Pancreas (tissue), 10 donors: Measurements from ENCODE around the gene SCGB1D4. TPM values are rescaled to one million over a fixed set of nuclear protein-coding genes. Genes with fewer than 3 reads are reported as not detected.
A peak's percentile ranks its signal among the peaks of the same experiment; 100 is the strongest.

Experiments used
- ATAC-seq, 4 donors: fragments of 200-7000 bp; cut with Tn5 transposase; one replicate each; pipeline versions ENCODE4 v1.8.0 to v1.9.1; 2020; ENCODE audit warnings: mild to moderate bottlenecking in 4 of 4, moderate library complexity in 4 of 4
- DNase-seq, 6 donors: peaks; one replicate each; pipeline ENCODE4 v3.0.0-alpha.2; 2020
- FAIRE-seq: peaks from 2 replicates; lab custom pipeline; 2012; peaks lifted over from hg19 to GRCh38; lab: Jason Lieb, UNC
- H3K27ac ChIP-seq, 4 donors: fragments of 200-600 bp; sonication (generic); 1 replicate in 3 of 4; 2 replicates in 1 of 4; pipeline versions ENCODE4 v1.5.0 to v1.8.0; 2020
- H3K27me3 ChIP-seq, 4 donors: fragments of 200-600 bp; one replicate each; pipeline ENCODE4 v1.8.0; 2021
- H3K36me3 ChIP-seq, 3 donors: fragments of 200-600 bp; sonication (generic) in 1 of 3; one replicate each; pipeline versions ENCODE4 v1.5.0 to v1.8.0; 2020 to 2021
- H3K4me1 ChIP-seq, 3 donors: fragments of 200-600 bp; one replicate each; pipeline ENCODE4 v1.8.0; 2021
- H3K4me3 ChIP-seq, 4 donors: fragments of 200-600 bp; sonication (generic) in 2 of 4; one replicate each; pipeline versions ENCODE4 v1.5.0 to v1.8.0; 2020 to 2021
- H3K9me3 ChIP-seq, 4 donors: fragments of 200-600 bp; one replicate each; pipeline ENCODE4 v1.8.0; 2021
- WGBS, 2 donors: extraction: QIAGEN DNeasy Blood & Tissue Kit; methylation state at CpG; one replicate each; pipeline ENCODE4 v1.1.7; 2013; 5-methylcytosine and 5-hydroxymethylcytosine counted together
- intact Hi-C, 3 donors: fragments of 100-400 bp; cut with DNase I; formaldehyde crosslinking; loops; one replicate each; pipeline versions ENCODE4 v1.11.1 to v1.14.2; 2022
- polyA plus RNA-seq, 2 donors: library from polyadenylated mRNA; stranded (reverse); fragments of 200-250 nt; gene quantifications; one replicate each; pipeline ENCODE4 v1.2.3, GENCODE V29; 2013
- total RNA-seq, 6 donors: library from RNA; stranded (reverse); fragmentation: NEBNext Ultra II Directional in 4 of 6; extraction: Animal tissue kit (Norgen Biotek cat#: 25700) in 4 of 6; gene quantifications; one replicate each; pipeline versions ENCODE4 v1.2.1 to v1.2.4, GENCODE V29; 2021 to 2023
- TF ChIP-seq, protein P1 (sequence below), 4 donors: fragments of 200-600 bp; sonication (generic) in 3 of 4; IDR thresholded peaks; one replicate each; pipeline versions ENCODE4 v1.5.0 to v1.8.0; 2021; ENCODE audit warnings: antibody characterized with exemption in 4 of 4
- donor health status: healthy with polysubstance abuse.
- donor health status: DM: no; HTN: no; CAD: no; lungs with moderate emphysema.
- donor health status: DM: no; HTN: no; CAD: no.
- donor health status: control.
- donor health status: control.
- donor health status: Bipolar disorder and iron deficiency.
- donor health status: DM: yes; HTN: yes; CAD: no.
- donor health status: DM: no; HTN: no; CAD: no.
- donor health status: DM: no; HTN: no; CAD: no.
- donor health status: DM: yes; HTN: yes; CAD: no.

SCGB1D4 gene
- total and polyA plus RNA-seq, 8 donors, result not detected

DNA sequence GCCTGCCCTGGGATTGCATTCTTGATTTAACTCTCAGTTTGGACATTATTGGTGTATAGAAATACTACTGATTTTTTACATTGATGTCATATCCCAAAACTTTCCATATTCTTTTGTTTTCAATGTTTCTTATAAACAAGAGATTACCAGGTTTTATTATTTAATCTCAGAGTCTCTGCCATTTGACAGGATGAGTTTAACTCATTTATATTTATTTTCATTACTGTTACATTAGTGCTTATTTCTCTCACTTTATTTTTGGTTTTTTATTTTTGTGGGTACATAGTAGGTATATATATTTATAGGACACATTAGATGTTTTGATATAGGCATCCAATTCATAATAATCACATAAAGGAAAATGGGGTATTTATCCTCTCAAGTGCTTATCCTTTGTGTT is 9.1 kb upstream of the SCGB1D4 start:
- Histone ChIP-seq H3K27me3 (no peaks in the 10 kb centered on the region), H3K36me3 (no peaks in the 10 kb centered on the region), H3K4me3 (no peak overlapping the region), H3K4me1 (no peaks in the 10 kb centered on the region), H3K27ac (no peak overlapping the region), H3K9me3 (no peaks in the 10 kb centered on the region)
- TF ChIP-seq, protein P1, sequence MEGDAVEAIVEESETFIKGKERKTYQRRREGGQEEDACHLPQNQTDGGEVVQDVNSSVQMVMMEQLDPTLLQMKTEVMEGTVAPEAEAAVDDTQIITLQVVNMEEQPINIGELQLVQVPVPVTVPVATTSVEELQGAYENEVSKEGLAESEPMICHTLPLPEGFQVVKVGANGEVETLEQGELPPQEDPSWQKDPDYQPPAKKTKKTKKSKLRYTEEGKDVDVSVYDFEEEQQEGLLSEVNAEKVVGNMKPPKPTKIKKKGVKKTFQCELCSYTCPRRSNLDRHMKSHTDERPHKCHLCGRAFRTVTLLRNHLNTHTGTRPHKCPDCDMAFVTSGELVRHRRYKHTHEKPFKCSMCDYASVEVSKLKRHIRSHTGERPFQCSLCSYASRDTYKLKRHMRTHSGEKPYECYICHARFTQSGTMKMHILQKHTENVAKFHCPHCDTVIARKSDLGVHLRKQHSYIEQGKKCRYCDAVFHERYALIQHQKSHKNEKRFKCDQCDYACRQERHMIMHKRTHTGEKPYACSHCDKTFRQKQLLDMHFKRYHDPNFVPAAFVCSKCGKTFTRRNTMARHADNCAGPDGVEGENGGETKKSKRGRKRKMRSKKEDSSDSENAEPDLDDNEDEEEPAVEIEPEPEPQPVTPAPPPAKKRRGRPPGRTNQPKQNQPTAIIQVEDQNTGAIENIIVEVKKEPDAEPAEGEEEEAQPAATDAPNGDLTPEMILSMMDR (IDR thresholded peaks at IDR 0.05), result no peak
- intact Hi-C loops, result no loop called here
- DNase-seq (no peak), FAIRE-seq (no peak), ATAC-seq (no peak)

DNA sequence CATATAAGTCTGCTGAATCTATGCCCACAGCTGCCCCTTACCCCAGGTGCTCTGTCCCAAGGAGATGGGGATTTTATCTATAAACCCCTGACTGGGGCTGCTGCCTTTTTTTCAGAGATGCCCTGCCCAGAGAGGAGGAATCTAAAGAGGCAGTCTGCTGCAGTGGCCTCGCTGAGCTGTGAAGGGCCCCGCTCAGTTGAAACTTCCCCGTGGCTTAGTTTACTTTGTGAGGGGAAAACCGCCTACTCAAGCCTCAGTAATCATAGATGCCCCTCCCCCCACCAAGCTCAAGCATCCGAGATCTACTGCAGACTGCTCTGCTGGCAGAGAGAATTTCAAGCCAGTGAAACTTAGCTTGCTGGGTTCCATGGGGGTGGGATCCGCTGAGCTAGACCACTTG is 7.4 kb upstream of the SCGB1D4 start:
- no peak overlapping the region for H3K27ac ChIP-seq
- intact Hi-C loops, result no loop called here
- H3K4me1 ChIP-seq, result no peaks in the 10 kb centered on the region
- no peaks in the 10 kb centered on the region for H3K27me3 ChIP-seq
- ATAC-seq (no peak), DNase-seq (no peak), FAIRE-seq (no peak)
- no peaks in the 10 kb centered on the region for H3K36me3 ChIP-seq
- H3K4me3 ChIP-seq, result no peak overlapping the region
- no peaks in the 10 kb centered on the region for H3K9me3 ChIP-seq
- TF ChIP-seq, protein P1 (IDR thresholded peaks at IDR 0.05), result no peak
- WGBS, 2 donors, result 38 to 53% methylated on average over 6 of the region's 6 CpGs

DNA sequence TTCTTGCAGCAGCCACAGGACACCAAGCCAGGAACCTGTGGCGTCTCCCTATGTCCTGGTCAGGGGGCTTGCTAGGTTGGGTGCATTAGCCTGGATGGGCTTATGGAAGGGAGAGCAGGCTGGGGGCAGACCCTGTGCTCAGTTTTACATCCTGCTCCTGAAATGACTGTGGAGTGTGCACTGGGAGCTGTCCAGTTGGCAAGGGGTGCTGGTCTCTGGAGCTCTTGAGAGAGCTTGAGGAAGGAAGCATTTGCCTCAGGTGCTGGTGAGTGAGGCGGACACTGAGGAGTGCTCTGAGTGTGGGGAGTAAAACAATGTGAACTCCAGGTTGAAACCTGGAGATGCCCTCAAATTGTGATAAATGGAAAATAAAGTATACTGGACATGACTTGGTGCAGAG is 3.4 kb downstream of the SCGB1D4 start:
- Histone ChIP-seq H3K36me3 (no peaks in the 10 kb centered on the region), H3K9me3 (no peaks in the 10 kb centered on the region), H3K4me1 (no peaks in the 10 kb centered on the region), H3K27ac (no peak overlapping the region), H3K27me3 (no peaks in the 10 kb centered on the region), H3K4me3 (no peak overlapping the region)
- DNase-seq (no peak), ATAC-seq (peak in 3 of 4 donors; percentile 27 to 66 (median 53)), FAIRE-seq (no peak)
- intact Hi-C loops, result no loop called here
- TF ChIP-seq, protein P1 (IDR thresholded peaks at IDR 0.05), result no peak
- 41 to 43% methylated on average over 2 of the region's 2 CpGs for WGBS, 2 donors

DNA sequence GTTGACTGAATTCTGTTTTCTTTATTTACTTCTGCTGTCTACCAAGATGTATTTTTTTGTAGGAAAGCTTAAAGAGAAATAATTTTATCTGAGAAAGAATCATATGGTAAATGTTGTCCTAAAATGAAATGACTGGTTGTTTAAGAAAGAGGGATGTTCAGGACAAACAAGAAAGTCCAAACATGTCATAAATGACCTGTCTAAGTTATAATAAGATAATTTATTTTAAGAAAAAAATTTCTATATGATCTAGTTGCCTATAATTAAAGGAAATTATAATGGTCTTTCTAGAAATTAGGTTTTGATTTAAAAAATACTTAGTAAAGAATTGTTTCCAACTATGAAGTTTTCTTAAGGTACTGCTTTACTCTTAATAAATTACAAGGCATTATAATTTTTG is 18.4 kb downstream of the SCGB1D4 start:
- FAIRE-seq, result no peak
- no peak for ATAC-seq
- H3K9me3 ChIP-seq, result no peaks in the 10 kb centered on the region
- intact Hi-C loops, result no loop called here
- no peaks in the 10 kb centered on the region for H3K4me1 ChIP-seq
- TF ChIP-seq, protein P1 (IDR thresholded peaks at IDR 0.05), result no peak
- no peak for DNase-seq
- H3K4me3 ChIP-seq, result no peak overlapping the region
- no peak overlapping the region for H3K27ac ChIP-seq
- no peaks in the 10 kb centered on the region for H3K36me3 ChIP-seq
- H3K27me3 ChIP-seq, result no peaks in the 10 kb centered on the region

DNA sequence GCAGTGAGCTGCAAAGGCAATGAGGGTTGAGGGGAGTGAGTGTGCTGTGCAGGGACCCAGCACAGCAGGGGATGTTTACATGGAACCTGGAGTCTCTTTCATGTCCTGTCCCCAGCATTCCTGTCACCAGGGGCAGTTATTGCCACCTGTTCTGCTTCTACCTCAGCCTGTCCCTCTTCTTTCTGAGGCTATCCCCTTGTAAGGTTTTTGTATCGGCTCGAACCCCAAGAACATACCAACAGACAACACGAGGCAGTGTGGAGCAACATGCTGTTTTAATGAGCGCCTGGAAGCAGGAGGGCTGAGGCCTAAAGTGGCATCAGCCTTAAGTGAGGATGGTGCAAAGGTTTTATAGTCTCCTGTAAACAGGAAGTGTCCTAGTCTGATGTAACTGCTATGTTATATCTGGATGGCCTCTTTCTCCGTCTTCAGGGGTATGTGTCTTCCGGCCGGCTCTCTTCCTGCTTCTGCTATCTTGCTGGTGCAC is 25.0 kb downstream of the SCGB1D4 start:
- intact Hi-C loops, result no loop called here
- Histone ChIP-seq H3K36me3 (no peaks in the 10 kb centered on the region), H3K27me3 (no peaks in the 10 kb centered on the region), H3K9me3 (no peaks in the 10 kb centered on the region), H3K4me3 (no peak overlapping the region), H3K27ac (no peak overlapping the region), H3K4me1 (no peaks in the 10 kb centered on the region)
- FAIRE-seq, result no peak
- WGBS, 2 donors, result 75 to 76% methylated on average over 7 of the region's 7 CpGs
- no peak for DNase-seq
- no peak for ATAC-seq
- TF ChIP-seq, protein P1 (IDR thresholded peaks at IDR 0.05), result no peak
